OCI-LY3 (cell line): ENCODE measurements around the gene FTO.

Source experiments
- H2AFZ ChIP-seq: fragments of 200-600, 300-600 bp; shearing (Covaris generic); 2 replicates; pipeline ENCODE4 v1.6.0; 2014; ENCODE audit warnings: antibody characterized with exemption, low read depth, low read length
- H3K27ac ChIP-seq: fragments of 200-600, 300-600 bp; sonication (generic); 2 replicates; pipeline ENCODE4 v1.5.1; 2014; ENCODE audit warnings: mild to moderate bottlenecking, low read length, moderate library complexity, mixed read lengths
- H3K27me3 ChIP-seq: fragments of 200-600, 300-600 bp; sonication (generic); 2 replicates; pipeline ENCODE4 v1.6.1; 2014; ENCODE audit warnings: low read depth, low read length, mixed read lengths
- H3K36me3 ChIP-seq: fragments of 200-600, 300-600 bp; sonication (generic); replicated peaks from 2 replicates; pipeline ENCODE3; 2014; ENCODE audit warnings: low read depth, low read length, mixed read lengths
- H3K4me1 ChIP-seq: fragments of 300-600, 200-600 bp; sonication (generic); 2 replicates; pipeline ENCODE4 v1.6.1; 2014; ENCODE audit warnings: low read length, mixed read lengths
- H3K4me2 ChIP-seq: fragments of 200-600, 300-600 bp; sonication (generic); 2 replicates; pipeline ENCODE4 v1.6.1; 2014; ENCODE audit warnings: low read length, mixed read lengths
- H3K4me3 ChIP-seq: fragments of 300-600, 200-600 bp; sonication (generic); 2 replicates; pipeline ENCODE4 v1.5.1; 2014; ENCODE audit warnings: antibody characterized with exemption, mild to moderate bottlenecking, low read length, moderate library complexity
- H3K79me2 ChIP-seq: fragments of 300-600, 200-600 bp; shearing (Covaris generic); 2 replicates; pipeline ENCODE4 v1.6.1; 2014; ENCODE audit warnings: mild to moderate bottlenecking, low read length, mixed read lengths
- H3K9ac ChIP-seq: fragments of 300-600, 200-600 bp; shearing (Covaris generic); 2 replicates; pipeline ENCODE4 v1.6.0; 2014; ENCODE audit warnings: mild to moderate bottlenecking, low read length, moderate library complexity
- H3K9me3 ChIP-seq: fragments of 200-600, 300-600 bp; shearing (Covaris generic); 2 replicates; pipeline ENCODE4 v1.6.1; 2014; ENCODE audit warnings: low read length, mixed read lengths; ENCODE audit not compliant: insufficient read depth
- H4K20me1 ChIP-seq: fragments of 200-600, 300-600 bp; sonication (generic); 2 replicates; pipeline ENCODE4 v1.6.1; 2016; ENCODE audit warnings: low read length, mixed read lengths; ENCODE audit not compliant: insufficient read depth
- EZH2phosphoT487 ChIP-seq: fragments of 200-600 bp; shearing (Covaris generic); IDR thresholded peaks from 2 replicates; pipeline ENCODE4 v1.6.1; 2018; ENCODE audit warnings: antibody characterized with exemption, mixed run types, low read depth
- TF ChIP-seq, protein P1 (sequence below): fragments of 200-600, 300-600 bp; sonication (generic); IDR thresholded peaks from 2 replicates; pipeline ENCODE4 v1.5.1; 2014; ENCODE audit warnings: antibody characterized with exemption, low read length, low read depth

Gene FTO

DNA sequence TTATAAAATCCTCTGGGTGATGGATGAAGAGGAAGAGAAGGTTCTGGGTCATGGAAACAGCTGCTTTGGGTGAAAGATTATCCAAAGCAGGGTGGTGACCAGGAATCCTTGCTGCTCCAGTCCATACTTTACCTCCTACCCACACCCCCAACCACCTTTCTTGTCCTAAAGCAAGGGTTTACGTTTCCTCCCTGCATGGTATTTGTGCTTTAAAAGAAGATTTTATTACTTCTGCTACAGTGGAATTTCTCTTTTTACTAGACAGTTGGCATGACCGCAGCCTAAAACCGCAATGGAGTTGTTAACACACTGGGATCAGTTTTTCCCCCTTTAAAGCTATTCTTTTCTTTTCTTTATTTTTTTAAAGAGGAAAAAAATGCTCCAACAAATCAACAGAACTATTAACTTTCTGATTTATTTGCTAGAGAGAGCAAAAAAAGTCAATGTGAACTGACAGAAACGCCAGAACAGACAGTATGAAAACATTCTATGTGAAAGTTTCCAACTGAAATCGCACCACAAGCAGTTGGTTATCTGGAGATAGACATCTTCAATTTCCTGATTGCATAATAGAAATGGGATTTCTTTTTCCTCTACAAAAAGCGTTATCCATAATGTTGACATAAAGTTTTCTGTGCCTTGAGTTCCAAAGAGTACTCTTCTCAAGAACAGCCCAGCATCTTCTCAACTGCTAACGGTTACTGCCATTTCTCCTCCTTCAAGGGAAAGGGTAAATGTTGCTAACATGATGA lies 346.7 kb downstream of the FTO start:
- no peak overlapping the region for H3K27ac ChIP-seq
- no peak for TF ChIP-seq EZH2phosphoT487
- TF ChIP-seq, protein P1, sequence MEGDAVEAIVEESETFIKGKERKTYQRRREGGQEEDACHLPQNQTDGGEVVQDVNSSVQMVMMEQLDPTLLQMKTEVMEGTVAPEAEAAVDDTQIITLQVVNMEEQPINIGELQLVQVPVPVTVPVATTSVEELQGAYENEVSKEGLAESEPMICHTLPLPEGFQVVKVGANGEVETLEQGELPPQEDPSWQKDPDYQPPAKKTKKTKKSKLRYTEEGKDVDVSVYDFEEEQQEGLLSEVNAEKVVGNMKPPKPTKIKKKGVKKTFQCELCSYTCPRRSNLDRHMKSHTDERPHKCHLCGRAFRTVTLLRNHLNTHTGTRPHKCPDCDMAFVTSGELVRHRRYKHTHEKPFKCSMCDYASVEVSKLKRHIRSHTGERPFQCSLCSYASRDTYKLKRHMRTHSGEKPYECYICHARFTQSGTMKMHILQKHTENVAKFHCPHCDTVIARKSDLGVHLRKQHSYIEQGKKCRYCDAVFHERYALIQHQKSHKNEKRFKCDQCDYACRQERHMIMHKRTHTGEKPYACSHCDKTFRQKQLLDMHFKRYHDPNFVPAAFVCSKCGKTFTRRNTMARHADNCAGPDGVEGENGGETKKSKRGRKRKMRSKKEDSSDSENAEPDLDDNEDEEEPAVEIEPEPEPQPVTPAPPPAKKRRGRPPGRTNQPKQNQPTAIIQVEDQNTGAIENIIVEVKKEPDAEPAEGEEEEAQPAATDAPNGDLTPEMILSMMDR: no peak
- no peak overlapping the region for H2AFZ ChIP-seq
- H3K4me2 ChIP-seq: no peak overlapping the region
- H3K36me3 ChIP-seq: no peaks in the 10 kb centered on the region
- H3K79me2 ChIP-seq: no peaks in the 10 kb centered on the region
- H3K4me3 ChIP-seq: no peak overlapping the region
- no peak overlapping the region for H3K9ac ChIP-seq
- no peaks in the 10 kb centered on the region for H3K4me1 ChIP-seq
- H3K9me3 ChIP-seq: no peaks in the 10 kb centered on the region
- H3K27me3 ChIP-seq: no peaks in the 10 kb centered on the region
- no peaks in the 10 kb centered on the region for H4K20me1 ChIP-seq

DNA sequence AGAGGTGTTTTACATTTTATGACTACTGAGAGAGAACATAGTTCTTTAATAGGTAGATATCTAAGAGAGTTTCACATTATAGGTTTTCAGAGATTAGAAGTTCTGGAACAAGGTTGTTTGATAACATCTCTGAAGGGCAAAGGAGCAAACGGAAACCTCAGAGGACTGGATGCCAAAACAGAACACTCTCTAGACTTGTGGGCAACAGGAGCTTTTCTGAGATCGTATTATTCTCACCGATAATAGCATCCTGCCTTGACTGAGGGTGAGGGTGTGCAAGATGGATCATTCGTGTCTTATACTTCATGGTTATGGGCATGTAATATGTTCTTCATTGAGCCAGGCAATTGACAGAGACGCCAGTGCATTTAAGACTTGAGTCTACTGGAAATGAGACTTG lies 347.9 kb downstream of the FTO start:
- TF ChIP-seq, protein P1: no peak
- no peak for TF ChIP-seq EZH2phosphoT487
- H2AFZ ChIP-seq: no peak overlapping the region
- no peak overlapping the region for H3K4me3 ChIP-seq
- H3K79me2 ChIP-seq: no peaks in the 10 kb centered on the region
- no peaks in the 10 kb centered on the region for H3K9me3 ChIP-seq
- H3K9ac ChIP-seq: no peak overlapping the region
- H3K27ac ChIP-seq: no peak overlapping the region
- H3K27me3 ChIP-seq: no peaks in the 10 kb centered on the region
- no peaks in the 10 kb centered on the region for H3K36me3 ChIP-seq
- no peaks in the 10 kb centered on the region for H3K4me1 ChIP-seq
- H3K4me2 ChIP-seq: no peak overlapping the region
- H4K20me1 ChIP-seq: no peaks in the 10 kb centered on the region

DNA sequence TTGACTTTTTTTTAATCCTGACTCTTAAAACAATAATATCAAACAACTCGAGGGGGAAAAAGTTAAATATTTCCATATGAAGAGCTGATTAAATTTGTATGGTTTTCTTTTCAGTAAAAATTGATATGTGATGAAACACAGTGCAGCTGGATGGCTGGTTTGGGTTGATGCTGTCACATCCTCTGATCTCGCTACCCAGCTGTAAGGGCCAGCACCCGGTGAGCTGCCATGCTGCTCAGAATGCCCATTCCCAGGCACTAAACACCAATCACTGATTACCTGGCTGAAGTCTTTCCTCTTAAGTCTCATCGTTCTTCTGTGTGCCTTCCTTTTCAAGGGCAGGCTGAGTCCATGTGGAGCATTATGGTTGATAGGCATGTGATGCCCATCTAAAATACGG lies 348.3 kb downstream of the FTO start:
- Histone ChIP-seq H3K9ac (no peak overlapping the region), H3K9me3 (no peaks in the 10 kb centered on the region), H3K4me3 (no peak overlapping the region), H3K27me3 (no peaks in the 10 kb centered on the region), H2AFZ (no peak overlapping the region), H4K20me1 (no peaks in the 10 kb centered on the region), H3K27ac (no peak overlapping the region), H3K4me1 (no peaks in the 10 kb centered on the region), H3K4me2 (no peak overlapping the region), H3K36me3 (no peaks in the 10 kb centered on the region), H3K79me2 (no peaks in the 10 kb centered on the region)
- TF ChIP-seq, protein P1: no peak
- TF ChIP-seq EZH2phosphoT487: no peak

DNA sequence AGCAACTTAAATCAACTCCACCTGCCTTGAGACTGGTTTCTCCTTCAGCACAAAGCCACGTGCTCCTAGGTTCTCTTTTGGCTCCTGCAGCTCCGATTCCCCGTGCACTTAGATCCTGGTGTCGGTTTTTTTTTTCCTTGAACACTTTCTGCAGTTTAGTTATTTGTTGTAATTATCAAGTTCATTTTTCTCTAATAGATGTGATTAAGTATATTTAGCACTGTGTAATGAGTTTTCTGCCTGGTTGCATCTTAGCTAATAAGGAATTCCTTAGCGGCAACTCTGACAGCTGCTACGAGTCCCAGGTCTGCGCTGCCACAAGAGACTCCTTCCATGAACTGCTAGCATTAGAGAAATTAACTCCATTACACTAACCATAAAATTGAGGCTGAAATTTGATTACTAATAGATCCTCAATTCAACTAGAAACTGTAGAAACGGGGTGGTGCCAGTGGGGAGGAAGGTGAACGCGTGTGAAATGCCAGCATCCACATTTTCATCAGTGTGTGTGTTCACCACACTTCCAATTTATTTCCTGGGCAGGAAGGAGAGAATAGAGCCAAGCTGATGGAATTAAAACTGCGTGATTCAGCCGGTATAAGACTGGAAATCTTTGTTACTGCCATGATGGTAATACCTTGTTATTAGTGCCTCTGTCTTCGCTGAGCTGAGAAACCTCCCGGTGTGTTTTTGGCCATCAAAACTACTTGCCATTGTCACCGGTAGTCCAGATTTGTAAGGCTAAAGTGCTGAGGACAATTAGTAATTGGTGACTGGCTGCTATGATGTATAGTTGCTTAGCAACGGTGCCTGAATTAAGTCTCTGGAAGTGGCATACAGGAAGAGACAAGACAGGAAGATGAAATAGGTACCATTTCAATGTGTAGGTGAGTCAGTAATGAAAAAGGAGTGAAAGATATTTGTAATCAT lies 350.2 kb downstream of the FTO start:
- H3K36me3 ChIP-seq: no peaks in the 10 kb centered on the region

More for the DNA sequence above, 350.2 kb downstream of the FTO start:
- H3K27ac ChIP-seq: no peak overlapping the region
- TF ChIP-seq, protein P1: no peak
- no peak for TF ChIP-seq EZH2phosphoT487
- no peak overlapping the region for H2AFZ ChIP-seq
- H4K20me1 ChIP-seq: no peaks in the 10 kb centered on the region
- H3K4me3 ChIP-seq: no peak overlapping the region
- H3K27me3 ChIP-seq: no peaks in the 10 kb centered on the region
- H3K4me2 ChIP-seq: no peak overlapping the region
- H3K79me2 ChIP-seq: no peaks in the 10 kb centered on the region
- H3K9me3 ChIP-seq: no peaks in the 10 kb centered on the region
- H3K9ac ChIP-seq: no peak overlapping the region
- H3K4me1 ChIP-seq: no peaks in the 10 kb centered on the region
